Neuronal stem cell (in vitro differentiated cells): ENCODE results near the gene ADGRG4.

Experiments
- DNase-seq: peaks from one replicate; pipeline ENCODE4 v3.0.0-alpha.2; 2013; ENCODE audit warnings: low spot score
- H2AFZ ChIP-seq: one replicate; pipeline ENCODE4 v1.6.1; 2013; ENCODE audit warnings: mild to moderate bottlenecking, low read length, inconsistent platforms
- H2AK5ac ChIP-seq: 2 replicates; pipeline ENCODE4 v1.6.1; 2013; ENCODE audit warnings: low read depth, mild to moderate bottlenecking, inconsistent platforms, low read length, moderate library complexity, mixed read lengths
- H2BK120ac ChIP-seq: 2 replicates; pipeline ENCODE4 v1.6.1; 2013; ENCODE audit warnings: low read depth, mild to moderate bottlenecking, inconsistent platforms, low read length, moderate library complexity, mixed read lengths
- H2BK12ac ChIP-seq: one replicate; pipeline ENCODE4 v1.6.1; 2013; ENCODE audit warnings: low read length, inconsistent platforms
- H2BK15ac ChIP-seq: 2 replicates; pipeline ENCODE4 v1.6.1; 2013; ENCODE audit warnings: mild to moderate bottlenecking, low read length, inconsistent platforms, mixed read lengths
- H2BK5ac ChIP-seq: one replicate; pipeline ENCODE4 v1.6.1; 2013; ENCODE audit warnings: inconsistent platforms, mild to moderate bottlenecking, low read length, moderate library complexity
- H3K14ac ChIP-seq: one replicate; pipeline ENCODE4 v1.6.1; 2013; ENCODE audit warnings: low read length, inconsistent platforms
- H3K18ac ChIP-seq: 2 replicates; pipeline ENCODE4 v1.6.1; 2013; ENCODE audit warnings: low read length, inconsistent platforms
- H3K23ac ChIP-seq: 2 replicates; pipeline ENCODE4 v1.6.1; 2013; ENCODE audit warnings: low read depth, mild to moderate bottlenecking, mixed read lengths, low read length, inconsistent platforms; ENCODE audit not compliant: poor library complexity
- H3K27ac ChIP-seq: replicated peaks from 3 replicates; pipeline ENCODE4 v1.5.1; 2013; ENCODE audit warnings: low read length, inconsistent platforms
- H3K27me3 ChIP-seq, 3 experiments: 2 replicates each; pipeline ENCODE4 v1.6.1; 2013; ENCODE audit warnings: low read length in 3 of 3, mild to moderate bottlenecking in 2 of 3, inconsistent platforms in 1 of 3, low read depth in 1 of 3, mixed read lengths in 1 of 3, moderate library complexity in 1 of 3; ENCODE audit not compliant: control insufficient read depth in 3 of 3, insufficient read depth in 3 of 3
- H3K36me3 ChIP-seq, 2 donors: replicated peaks in 1 of 2; 2 replicates each; pipeline ENCODE4 v1.6.1; 2013; ENCODE audit warnings: low read length in 2 of 2; ENCODE audit not compliant: control insufficient read depth in 2 of 2, insufficient read depth in 2 of 2
- H3K4ac ChIP-seq: 2 replicates; pipeline ENCODE4 v1.6.1; 2013; ENCODE audit warnings: inconsistent platforms, mild to moderate bottlenecking, low read length, moderate library complexity
- H3K4me1 ChIP-seq, 2 donors: 1 replicate in 1 of 2; 2 replicates in 1 of 2; pipeline ENCODE4 v1.6.1; 2013; ENCODE audit warnings: low read length in 2 of 2, low read depth in 1 of 2; ENCODE audit not compliant: control insufficient read depth in 2 of 2, insufficient read depth in 1 of 2
- H3K4me2 ChIP-seq: one replicate; pipeline ENCODE4 v1.6.1; 2013; ENCODE audit warnings: mild to moderate bottlenecking, low read length, inconsistent platforms; ENCODE audit not compliant: insufficient read depth, poor library complexity, severe bottlenecking
- H3K4me3 ChIP-seq, 2 donors: 2 replicates each; pipeline ENCODE4 v1.5.1; 2013; ENCODE audit warnings: low read length in 2 of 2, mild to moderate bottlenecking in 2 of 2, inconsistent platforms in 1 of 2, moderate library complexity in 1 of 2
- H3K79me1 ChIP-seq: one replicate; pipeline ENCODE4 v1.6.1; 2013; ENCODE audit warnings: low read depth, mild to moderate bottlenecking, inconsistent platforms, low read length, moderate library complexity
- H3K9ac ChIP-seq: one replicate; pipeline ENCODE4 v1.6.1; 2013; ENCODE audit warnings: mild to moderate bottlenecking, low read depth, low read length, inconsistent platforms; ENCODE audit not compliant: poor library complexity
- H3K9me3 ChIP-seq, 2 donors: replicated peaks in 1 of 2; 2 replicates each; pipeline versions ENCODE3 to v1.6.1; 2013; ENCODE audit warnings: low read length in 2 of 2, mild to moderate bottlenecking in 2 of 2, inconsistent platforms in 1 of 2, low read depth in 1 of 2, mixed read lengths in 1 of 2, moderate library complexity in 1 of 2; ENCODE audit not compliant: control insufficient read depth in 2 of 2, insufficient read depth in 1 of 2
- H4K8ac ChIP-seq: one replicate; pipeline ENCODE4 v1.6.1; 2013; ENCODE audit warnings: low read depth, mild to moderate bottlenecking, inconsistent platforms, low read length, moderate library complexity
- H4K91ac ChIP-seq: one replicate; pipeline ENCODE4 v1.6.1; 2013; ENCODE audit warnings: low read length, low read depth, mild to moderate bottlenecking, inconsistent platforms; ENCODE audit not compliant: poor library complexity
- WGBS, 2 donors: extraction: QIAGEN DNeasy Blood & Tissue Kit; methylation state at CpG; one replicate each; pipeline ENCODE4 v1.1.7; 2013; ENCODE audit warnings: missing lambda C conversion rate in 2 of 2, mixed read lengths in 1 of 2; ENCODE audit not compliant: insufficient read length in 2 of 2, insufficient replicate concordance in 1 of 2; ENCODE audit errors: extremely low coverage in 2 of 2; 5-methylcytosine and 5-hydroxymethylcytosine counted together

ADGRG4 gene

GRCh38 chrX:136447308-136447707 lies 146.5 kb downstream of the ADGRG4 start:
- no CpG with 5 or more reads among the region's 2 CpGs for WGBS, 2 donors
- no peak overlapping the region for H2BK15ac ChIP-seq

DNA sequence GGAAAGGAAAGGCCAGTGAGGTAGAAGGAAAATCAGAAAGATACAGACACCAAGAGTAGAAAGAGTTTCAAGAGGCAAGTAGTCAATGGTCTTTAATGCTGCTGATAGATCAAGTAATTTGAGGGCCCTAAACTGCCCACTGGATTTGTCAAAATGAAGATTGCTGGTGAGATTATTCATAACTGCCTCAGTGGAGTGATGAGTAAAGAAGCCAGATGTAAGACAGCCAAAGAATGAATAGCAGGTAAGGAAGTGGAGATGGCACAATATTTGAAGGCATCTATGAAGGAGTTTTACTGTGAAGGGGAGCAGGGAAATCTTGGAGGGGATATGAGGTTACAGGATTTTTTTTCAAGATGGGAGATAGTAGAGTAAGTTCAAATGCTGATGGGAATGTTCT lies 147.2 kb downstream of the ADGRG4 start:
- H3K27me3 ChIP-seq, result no peaks in the 10 kb centered on the region
- no peak overlapping the region for H2BK12ac ChIP-seq
- no peak overlapping the region for H3K27ac ChIP-seq
- no peaks in the 10 kb centered on the region for H3K4me1 ChIP-seq
- H2BK15ac ChIP-seq, result no peak overlapping the region
- no peaks in the 10 kb centered on the region for H3K36me3 ChIP-seq
- no peak overlapping the region for H4K8ac ChIP-seq
- no peak overlapping the region for H2AFZ ChIP-seq
- H3K9ac ChIP-seq, result no peak overlapping the region
- no peak overlapping the region for H2AK5ac ChIP-seq
- no peak overlapping the region for H4K91ac ChIP-seq
- no peak for DNase-seq
- no peak overlapping the region for H2BK120ac ChIP-seq
- H3K4me2 ChIP-seq, result no peak overlapping the region
- no peak overlapping the region for H3K4me3 ChIP-seq
- H3K9me3 ChIP-seq, result no peaks in the 10 kb centered on the region
- no peak overlapping the region for H3K4ac ChIP-seq
- H3K79me1 ChIP-seq, result no peaks in the 10 kb centered on the region
- H3K23ac ChIP-seq, result no peak overlapping the region
- H3K18ac ChIP-seq, result no peak overlapping the region
- H2BK5ac ChIP-seq, result no peak overlapping the region
- no peak overlapping the region for H3K14ac ChIP-seq

More at GRCh38 chrX:136447308-136447707, 146.5 kb downstream of the ADGRG4 start:
- no peak for DNase-seq
- no peak overlapping the region for H4K8ac ChIP-seq
- H3K4me3 ChIP-seq, result no peak overlapping the region
- H2BK12ac ChIP-seq, result no peak overlapping the region
- no peak overlapping the region for H3K14ac ChIP-seq
- no peak overlapping the region for H2AFZ ChIP-seq
- no peaks in the 10 kb centered on the region for H3K4me1 ChIP-seq
- no peak overlapping the region for H3K4me2 ChIP-seq
- H3K27me3 ChIP-seq, result no peaks in the 10 kb centered on the region
- H3K79me1 ChIP-seq, result no peaks in the 10 kb centered on the region
- no peak overlapping the region for H3K9ac ChIP-seq
- H3K27ac ChIP-seq, result no peak overlapping the region
- no peak overlapping the region for H2BK5ac ChIP-seq
- H3K4ac ChIP-seq, result no peak overlapping the region
- no peaks in the 10 kb centered on the region for H3K36me3 ChIP-seq
- no peak overlapping the region for H3K23ac ChIP-seq
- H2BK120ac ChIP-seq, result no peak overlapping the region
- no peak overlapping the region for H3K18ac ChIP-seq
- no peak overlapping the region for H4K91ac ChIP-seq
- no peaks in the 10 kb centered on the region for H3K9me3 ChIP-seq
- H2AK5ac ChIP-seq, result no peak overlapping the region

- no peak overlapping the region for H2BK5ac ChIP-seq
- H3K9ac ChIP-seq, result no peak overlapping the region
- H3K9me3 ChIP-seq, result no peaks in the 10 kb centered on the region
- no peaks in the 10 kb centered on the region for H3K36me3 ChIP-seq
- no peak overlapping the region for H2BK12ac ChIP-seq
- H3K4me1 ChIP-seq, result no peaks in the 10 kb centered on the region
- no peak for DNase-seq
- no peak overlapping the region for H4K8ac ChIP-seq
- no peak overlapping the region for H2BK120ac ChIP-seq
- no peak overlapping the region for H3K14ac ChIP-seq
- no peak overlapping the region for H2AK5ac ChIP-seq
- H3K4ac ChIP-seq, result no peak overlapping the region
- no peak overlapping the region for H4K91ac ChIP-seq
- H3K27ac ChIP-seq, result no peak overlapping the region
- H2AFZ ChIP-seq, result no peak overlapping the region
- no peaks in the 10 kb centered on the region for H3K27me3 ChIP-seq
- no CpG with 5 or more reads among the region's 8 CpGs for WGBS, 2 donors
- no peak overlapping the region for H3K4me3 ChIP-seq
- no peaks in the 10 kb centered on the region for H3K79me1 ChIP-seq
- no peak overlapping the region for H3K23ac ChIP-seq
- no peak overlapping the region for H2BK15ac ChIP-seq
- no peak overlapping the region for H3K18ac ChIP-seq
- no peak overlapping the region for H3K4me2 ChIP-seq
Observed at GRCh38 chrX:136450050-136450830, 149.5 kb downstream of the ADGRG4 start.

DNA sequence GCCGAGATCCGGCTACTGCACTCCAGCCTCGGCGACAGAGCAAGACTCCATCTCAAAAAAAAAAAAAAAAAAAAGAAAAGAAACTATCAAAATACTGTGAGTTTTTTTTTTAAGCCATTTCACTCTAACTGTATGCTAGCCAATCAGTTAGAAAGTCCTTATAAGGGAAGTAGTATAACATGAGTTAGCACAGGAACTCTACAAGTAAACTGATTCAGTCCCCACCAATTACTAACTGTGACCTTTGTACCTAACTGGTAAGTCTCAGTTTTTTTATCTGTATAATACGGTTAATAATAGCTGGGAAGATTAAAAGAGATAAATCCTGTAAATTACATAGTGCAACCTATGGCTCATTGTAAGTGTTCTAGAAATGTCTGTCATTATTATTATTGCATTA lies 151.9 kb downstream of the ADGRG4 start:
- Histone ChIP-seq H3K36me3 (no peaks in the 10 kb centered on the region), H2AK5ac (no peak overlapping the region), H3K4ac (no peak overlapping the region), H3K79me1 (no peaks in the 10 kb centered on the region), H4K91ac (no peak overlapping the region), H2BK5ac (no peak overlapping the region), H3K23ac (no peak overlapping the region), H3K4me3 (no peak overlapping the region), H3K9me3 (no peaks in the 10 kb centered on the region), H2BK15ac (no peak overlapping the region), H2BK12ac (no peak overlapping the region), H3K4me2 (no peak overlapping the region), H2AFZ (no peak overlapping the region), H3K9ac (no peak overlapping the region), H3K27me3 (no peaks in the 10 kb centered on the region), H2BK120ac (no peak overlapping the region), H3K18ac (no peak overlapping the region), H3K4me1 (no peaks in the 10 kb centered on the region), H4K8ac (no peak overlapping the region), H3K27ac (no peak overlapping the region), H3K14ac (no peak overlapping the region)
- no peak for DNase-seq
- no CpG with 5 or more reads among the region's 5 CpGs for WGBS, 2 donors
